GM21390 (cell line): ENCODE results near the gene ATG3.
"Not testable (repeated sequence)": the region's sequence is repeated elsewhere in the genome, so short reads cannot be mapped to it uniquely, and the experiment has no call there.

Source experiments
- ATAC-seq: cut with Tn5 transposase; IDR thresholded peaks from one replicate; pipeline ENCODE4 v1.9.1; 2021; ENCODE audit not compliant: unreplicated experiment

The ATG3 gene

DNA sequence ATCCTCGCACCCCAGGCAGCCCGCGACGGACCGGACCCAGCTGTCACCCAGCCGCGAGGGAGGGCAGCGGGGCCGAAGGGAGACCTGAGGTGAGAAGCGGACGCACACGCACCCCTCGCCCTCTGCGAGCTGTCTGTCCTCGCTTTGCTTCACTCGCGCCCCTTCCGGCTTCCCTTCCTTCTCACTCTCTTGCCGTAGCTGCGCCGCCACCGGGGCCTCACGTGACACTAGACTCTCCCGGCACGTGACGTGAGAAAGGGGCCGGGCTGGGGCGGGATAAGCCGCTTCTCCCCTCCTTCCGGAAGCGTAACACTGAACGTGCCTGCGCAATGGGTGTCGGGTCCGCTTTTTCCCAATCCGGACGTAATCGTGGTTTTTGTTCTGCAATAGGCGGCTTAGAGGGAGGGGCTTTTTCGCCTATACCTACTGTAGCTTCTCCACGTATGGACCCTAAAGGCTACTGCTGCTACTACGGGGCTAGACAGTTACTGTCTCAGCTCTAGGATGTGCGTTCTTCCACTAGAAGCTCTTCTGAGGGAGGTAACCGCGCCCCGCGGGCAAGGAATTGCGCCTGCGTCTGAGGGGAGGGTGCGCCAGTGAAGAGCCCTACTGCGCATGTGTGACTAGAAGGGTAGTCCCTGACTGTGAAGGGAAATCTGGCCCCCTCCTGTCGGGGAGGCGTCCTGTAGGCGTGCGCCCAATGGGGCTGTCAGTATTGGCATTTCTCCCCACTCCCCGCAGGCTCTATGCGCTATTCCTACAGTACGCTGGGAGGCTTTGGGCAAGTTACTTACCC is at the start of gene ATG3, which contains the start of gene SLC35A5:
TSS of gene ATG3 (minus strand) at position 229 of the 796 bp plus-strand sequence. CDS start 434 bp downstream, outside the sequence.
TSS of gene SLC35A5 (plus strand) at position 312 of the 796 bp plus-strand sequence. CDS start 1,359 bp downstream, outside the sequence.
- ATAC-seq, result peak; percentile 76

DNA sequence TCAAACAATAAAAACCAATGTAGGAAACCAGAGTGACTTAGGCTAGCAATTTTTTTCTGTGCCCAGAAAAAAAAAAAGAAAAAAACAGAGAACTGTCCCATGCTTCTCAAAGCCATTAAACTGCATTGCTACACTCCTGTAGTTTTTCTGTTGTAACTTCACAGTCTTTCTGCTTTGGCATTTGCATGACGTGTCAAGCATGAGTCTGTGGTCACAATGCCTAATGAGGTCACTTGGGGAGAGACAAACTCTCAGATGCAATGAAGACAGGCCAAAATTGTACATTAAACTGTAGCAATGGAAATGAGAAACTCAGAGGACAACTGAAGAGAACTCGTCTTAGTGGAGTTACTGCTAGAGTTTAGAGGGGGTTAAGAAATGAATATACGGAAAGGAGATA is 48.4 kb upstream of the ATG3 start:
- no peak for ATAC-seq

DNA sequence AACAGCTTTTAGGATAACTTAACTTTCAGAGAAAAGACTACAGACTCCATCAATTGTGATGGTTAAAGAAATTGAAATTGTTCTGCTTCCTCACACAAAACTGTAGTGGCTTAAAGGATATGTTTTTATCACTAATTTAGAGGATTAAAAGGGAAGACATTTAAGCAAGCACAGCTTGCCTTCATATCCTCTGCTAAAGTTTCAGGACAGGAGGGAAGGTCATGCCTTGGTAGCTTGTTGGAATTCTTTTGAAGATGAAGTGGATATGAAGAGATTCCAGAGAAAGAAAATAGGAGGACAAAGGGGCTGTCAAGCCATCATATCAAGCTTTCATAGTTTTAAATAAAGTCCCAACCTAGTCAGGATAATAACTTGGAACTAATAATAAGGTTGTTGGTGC is 46.1 kb upstream of the ATG3 start:
- no peak for ATAC-seq

DNA sequence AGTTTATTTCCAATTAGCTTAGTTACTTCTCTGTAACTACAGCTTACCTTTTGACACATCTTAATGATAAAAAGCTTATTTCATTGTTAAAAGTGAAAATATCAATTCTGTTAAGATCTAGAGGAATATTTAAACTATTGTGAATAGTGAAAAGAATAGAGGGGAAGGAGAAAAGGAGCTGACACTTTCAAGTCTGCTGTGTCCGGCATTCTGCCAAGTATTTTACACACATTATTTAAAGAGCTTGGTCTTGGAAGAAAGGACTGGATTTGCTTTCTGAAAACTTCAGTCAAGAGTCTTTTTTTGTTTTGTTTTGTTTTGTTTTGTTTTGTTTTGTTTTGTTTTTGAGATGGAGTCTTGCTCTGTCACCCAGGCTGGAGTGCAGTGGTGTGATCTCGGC is 44.3 kb upstream of the ATG3 start:
- ATAC-seq, result no peak

DNA sequence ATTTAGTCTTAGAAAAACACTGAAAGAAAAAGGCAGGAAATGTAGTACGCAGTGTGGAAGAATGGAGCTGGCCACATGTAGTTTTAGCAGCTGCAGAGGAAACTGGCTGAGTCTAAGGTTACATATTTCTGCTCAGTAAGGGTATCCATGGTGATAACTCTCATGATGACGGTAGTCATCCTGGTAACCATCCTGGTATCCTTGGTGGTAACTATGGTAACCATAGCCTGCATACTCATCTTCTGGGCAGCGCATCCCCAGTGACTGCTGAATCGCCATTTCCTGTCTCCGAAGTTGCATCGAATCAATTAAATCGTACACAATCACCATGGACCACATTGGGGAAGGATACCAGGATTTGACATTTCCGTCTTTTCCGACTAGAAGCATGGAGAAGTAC is 43.5 kb upstream of the ATG3 start:
- ATAC-seq, result no peak

DNA sequence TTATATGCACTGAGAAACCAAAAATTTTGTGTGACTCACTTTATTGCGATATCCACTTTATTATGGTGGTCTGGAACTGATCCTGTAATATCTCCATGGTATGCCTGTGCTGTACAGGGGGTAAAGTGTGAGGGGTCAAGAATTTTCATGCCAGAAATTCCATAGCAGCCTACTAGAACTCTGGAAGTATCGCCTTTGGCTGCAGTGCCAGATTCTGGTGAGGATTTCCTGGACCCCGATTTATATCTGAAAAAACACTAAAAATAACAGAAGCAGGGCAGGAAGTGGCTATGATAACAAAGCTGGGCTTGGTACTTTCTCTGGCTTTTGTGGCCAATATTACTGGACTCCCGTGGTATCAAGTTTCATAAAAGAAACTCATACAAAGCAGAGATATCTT is 42.8 kb upstream of the ATG3 start:
- no peak for ATAC-seq

DNA sequence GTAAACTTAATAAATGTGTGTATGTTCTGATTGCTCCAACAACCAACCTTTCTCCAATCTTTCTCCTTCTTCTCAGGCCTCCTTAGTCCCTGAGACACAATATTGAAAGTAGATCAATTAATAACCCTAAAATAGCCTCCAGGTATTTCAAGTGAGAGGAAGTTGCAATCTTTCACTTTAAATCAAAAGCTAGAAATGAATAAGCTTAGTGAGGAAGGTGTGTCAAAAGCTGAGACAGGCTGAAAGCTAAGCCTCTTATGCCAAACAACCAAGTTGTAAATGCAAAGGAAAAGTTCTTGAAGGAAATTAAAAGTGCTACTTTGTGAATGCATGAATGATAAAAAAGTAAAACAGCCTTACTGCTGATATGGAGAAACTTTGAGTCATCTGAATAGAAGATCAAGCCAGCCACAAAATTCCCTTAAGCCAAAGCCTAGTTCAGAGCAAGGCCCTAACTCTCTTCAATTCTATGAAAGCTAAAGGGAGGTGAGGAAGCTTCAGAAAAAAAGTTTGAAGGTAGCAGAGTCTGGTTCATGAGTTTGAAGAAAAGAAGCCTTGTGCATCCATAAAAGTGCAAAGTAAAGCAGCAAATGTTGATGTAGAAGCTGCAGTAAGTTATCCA is 40.6 kb upstream of the ATG3 start:
- peak; percentile 82 for ATAC-seq

DNA sequence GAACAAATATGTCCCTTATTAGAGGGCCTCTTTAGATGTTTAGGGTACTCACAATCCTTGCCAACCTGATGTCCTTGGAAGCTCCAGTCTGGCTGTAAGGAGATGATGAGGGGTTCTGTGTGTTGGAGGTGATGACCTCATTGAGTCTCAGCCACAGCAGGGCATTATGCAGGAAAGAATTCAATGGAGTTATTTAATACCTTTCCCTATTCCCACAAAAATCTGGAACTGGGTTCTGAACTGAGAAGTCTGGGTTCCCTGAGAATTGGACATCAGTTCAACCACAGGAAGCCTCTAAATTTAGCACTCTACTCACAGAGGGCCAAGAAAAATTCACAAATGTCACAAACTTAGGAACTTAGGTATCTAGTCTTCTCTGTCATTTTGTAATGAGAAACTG is 37.0 kb upstream of the ATG3 start:
- ATAC-seq, result no peak

DNA sequence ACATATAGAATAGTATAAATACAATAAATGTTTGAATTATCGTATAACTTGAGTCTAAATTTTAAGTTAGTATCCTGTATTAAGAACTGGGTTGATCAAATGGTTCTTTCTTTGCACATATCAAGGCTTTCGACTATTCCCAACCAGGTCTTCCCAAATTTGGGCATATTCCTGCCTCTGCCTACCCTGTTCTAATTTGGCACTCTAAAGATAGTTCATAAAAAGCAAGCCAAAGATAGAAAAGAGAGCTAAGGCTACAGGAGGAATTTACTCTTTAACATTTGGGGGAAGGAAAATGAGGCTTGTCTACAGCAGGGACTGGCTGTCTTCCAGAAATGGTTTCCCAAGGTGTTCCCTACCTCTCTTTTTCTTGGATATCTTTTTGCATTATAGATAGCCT is 36.2 kb upstream of the ATG3 start:
- ATAC-seq, result no peak

DNA sequence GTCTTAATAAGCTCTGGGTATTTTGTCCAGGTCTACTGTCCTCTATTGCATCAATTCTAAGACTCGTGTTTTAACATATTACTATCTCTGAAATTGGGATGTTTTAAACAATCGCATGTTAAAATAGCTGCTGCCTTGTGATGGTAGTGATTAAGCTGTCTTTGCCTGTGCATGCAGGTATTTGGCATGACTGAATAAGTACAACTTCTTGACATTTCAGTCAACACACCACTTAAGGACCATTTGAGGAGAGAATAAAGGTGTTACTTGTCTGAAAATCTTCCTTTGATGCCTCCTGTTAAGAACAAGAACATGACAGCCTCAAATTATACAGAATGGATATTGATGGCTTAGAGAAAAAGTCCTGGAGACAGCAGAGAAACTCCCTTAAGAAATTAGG is 33.1 kb upstream of the ATG3 start:
- ATAC-seq, result no peak

DNA sequence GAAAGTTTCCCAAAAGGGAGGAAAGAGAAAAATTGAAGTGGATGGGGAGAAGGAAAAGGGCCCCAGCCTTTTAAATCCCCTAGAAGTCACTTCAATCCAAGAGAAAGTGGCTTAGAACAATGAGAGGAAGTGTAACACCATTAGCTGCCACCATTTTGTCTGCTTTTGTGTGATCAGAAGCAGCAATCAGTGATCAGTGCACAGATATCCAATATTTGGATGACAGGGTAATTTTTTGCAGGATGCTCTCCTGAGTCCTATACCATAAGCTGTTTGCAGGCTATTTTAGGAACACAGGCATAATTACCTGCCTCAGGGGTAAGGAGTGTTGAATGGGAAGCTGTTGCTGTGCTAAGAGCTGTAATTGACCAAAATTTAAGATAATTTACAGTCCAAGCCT is 31.5 kb upstream of the ATG3 start:
- no peak for ATAC-seq

DNA sequence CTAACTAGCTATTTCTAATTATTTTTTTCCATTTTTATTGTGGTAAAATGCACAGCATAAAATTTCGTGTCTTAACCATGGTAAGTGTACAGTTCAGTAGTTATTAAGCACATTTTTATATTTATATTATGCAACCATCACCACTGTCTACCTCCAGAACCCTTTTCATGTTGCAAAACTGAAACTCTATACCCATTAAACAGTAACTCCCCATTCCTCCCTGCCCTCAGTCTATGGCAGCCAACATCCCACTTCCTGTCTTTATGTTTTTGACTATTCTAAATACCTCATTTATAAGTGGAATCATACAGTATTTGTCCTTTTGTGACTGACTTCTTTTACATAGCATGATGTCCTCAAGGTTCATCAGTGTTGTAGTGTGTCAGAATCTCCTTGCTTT is 25.6 kb upstream of the ATG3 start:
- no peak for ATAC-seq

DNA sequence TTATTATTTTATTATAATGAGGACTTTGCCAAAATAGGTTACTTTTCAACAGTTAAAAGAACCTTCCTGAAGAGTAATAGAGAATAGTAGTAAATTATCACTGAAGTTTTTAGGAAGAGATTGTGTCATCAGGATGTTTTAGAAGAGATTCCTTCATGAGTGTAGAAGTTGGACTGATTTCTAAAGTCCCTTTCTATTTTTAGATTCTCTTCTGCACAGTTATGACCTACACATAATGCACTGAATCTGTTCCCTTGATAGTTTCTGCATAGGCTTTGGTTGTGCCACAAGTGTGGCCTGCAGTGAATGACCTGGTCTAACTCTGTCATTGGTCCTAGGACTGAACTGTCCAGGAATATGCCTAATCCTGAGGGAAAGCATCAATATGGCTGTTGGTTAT is 24.0 kb upstream of the ATG3 start:
- ATAC-seq, result no peak

DNA sequence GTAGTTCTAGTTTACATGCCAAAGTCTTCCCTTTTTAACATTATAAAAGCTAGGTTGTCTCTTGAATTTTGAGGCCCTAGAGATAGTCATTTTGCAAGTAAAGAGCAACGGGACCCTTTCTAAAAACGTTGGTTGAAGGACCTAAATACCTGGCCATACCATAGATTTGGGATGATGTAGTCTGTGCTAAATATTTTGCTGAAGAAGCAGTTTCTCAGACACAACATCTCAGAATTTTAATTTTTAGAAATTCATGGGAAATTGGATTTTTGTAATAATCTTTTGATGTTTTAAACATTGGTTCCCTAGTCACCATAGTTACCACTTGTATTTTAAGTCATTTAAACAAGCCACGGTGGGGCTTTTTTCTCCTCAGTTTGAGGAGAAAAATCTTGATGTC is 21.3 kb upstream of the ATG3 start:
- ATAC-seq, result no peak

DNA sequence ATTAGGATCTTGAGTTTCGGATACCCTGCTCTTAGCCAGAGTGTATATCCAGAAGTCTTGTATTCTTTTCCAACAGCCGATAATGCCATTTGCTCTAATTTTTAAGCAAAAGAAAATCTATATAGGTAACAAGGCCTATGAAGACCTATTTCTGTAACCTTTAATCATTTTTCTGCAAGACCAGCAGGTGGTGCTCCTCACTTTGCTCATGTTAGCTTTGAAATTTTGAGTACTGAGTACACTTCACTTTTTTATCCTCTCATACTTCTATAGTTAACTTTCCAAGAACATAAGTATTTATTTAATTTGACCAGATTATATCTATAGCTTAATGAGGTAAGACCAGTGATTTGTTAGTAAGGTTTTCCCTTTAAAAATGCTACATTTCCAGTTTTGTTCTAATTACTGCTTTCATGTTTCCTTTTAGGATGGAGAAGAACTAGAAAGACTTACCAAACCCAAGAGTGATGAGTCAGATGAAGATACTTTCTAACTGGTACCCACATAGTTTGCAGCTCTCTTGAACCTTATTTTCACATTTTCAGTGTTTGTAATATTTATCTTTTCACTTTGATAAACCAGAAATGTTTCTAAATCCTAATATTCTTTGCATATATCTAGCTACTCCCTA is 20.6 kb upstream of the ATG3 start:
- ATAC-seq, result no peak

DNA sequence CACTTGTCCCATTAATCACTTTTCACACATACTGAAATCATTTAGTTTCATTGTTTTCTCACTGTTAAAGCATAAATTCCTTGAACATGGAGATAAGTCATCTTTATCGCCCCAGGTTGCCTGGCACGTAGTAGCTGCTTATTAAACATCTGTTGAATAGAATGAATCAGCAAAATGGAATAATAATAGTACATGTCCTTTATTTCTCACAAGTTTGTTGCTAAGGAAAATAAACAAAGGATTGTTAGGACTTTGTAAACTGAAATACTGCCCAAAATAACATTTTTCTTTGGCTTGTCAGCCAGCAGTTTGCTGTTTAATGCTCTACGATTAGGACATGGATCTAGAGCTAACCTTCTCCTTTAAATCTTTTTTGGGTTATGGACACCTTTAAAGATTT is 17.9 kb upstream of the ATG3 start:
- no peak for ATAC-seq

DNA sequence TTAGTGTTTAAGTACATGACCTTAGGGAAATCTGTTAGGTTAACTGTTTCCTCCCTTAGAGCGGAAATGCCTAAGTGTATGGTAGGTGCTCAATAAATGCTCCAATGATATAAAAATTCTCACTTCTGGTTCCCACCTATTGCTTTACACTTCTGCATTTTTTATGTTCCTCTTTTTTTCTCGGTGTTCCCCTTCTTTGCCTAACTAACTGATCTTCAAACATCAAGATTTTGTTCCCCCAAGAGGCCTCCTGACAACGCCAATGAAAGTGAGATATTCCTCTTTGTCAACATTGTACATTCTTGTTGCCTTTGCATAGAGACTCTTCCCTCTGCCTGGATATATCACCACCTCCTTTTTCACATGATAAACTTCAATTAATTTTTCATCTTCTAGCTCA is 17.5 kb upstream of the ATG3 start:
- no peak for ATAC-seq

DNA sequence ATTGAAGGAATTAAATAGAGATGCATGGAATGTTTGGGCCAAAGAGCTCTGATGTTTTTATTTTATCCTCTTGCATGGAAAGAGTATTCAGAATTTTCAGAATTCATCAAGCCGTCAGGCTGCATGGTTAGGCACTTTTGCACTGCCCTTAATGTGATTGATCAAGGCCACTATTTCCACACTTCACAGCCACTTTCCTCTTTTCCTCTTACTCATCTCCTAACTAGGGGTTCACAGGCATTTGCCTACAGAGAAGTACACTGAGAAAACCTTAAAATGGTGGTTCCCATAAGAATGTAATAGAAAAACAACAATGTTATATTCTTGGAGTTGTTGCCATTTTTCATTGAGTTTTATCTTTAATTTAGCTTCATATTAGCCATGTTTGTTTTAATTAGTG is 10.9 kb upstream of the ATG3 start:
- ATAC-seq, result no peak

DNA sequence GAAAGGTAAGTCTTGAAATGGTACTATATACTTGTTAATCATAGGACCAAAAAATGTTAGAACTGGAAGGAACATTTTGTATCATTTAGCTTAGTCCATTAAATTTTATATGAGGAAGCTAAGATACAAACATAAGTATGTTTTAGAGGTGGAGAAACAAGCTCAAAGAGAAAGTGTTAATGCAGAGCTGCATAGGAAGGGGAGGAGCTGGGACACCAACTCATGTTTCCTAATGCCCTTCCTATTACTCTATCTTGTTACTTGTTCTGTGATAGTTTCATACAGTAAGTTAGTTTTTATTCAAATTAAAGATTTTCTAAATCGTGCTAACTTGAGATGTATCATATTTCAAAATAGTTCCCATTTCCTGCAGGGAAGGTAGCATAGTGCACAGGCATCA is 7.5 kb upstream of the ATG3 start:
- no peak for ATAC-seq

DNA sequence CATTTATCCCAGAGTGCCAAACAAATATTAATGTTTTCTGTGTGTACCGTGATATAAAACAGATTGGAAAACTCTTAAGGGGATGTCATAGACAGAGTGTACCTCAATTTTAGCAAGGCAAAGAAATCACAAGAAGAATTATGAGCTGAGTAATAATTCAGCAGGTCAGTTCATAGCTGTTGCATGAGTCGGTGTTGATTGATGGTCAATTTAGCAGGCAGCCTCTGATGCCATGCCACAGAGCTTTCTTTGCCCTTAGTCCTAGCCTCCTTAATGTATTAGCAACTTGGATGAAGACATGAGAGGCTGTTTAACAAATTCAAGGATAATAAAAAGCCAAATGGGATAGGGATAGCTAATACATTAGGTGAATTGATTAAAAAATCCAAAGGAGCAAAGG is 6.9 kb upstream of the ATG3 start:
- ATAC-seq, result no peak

DNA sequence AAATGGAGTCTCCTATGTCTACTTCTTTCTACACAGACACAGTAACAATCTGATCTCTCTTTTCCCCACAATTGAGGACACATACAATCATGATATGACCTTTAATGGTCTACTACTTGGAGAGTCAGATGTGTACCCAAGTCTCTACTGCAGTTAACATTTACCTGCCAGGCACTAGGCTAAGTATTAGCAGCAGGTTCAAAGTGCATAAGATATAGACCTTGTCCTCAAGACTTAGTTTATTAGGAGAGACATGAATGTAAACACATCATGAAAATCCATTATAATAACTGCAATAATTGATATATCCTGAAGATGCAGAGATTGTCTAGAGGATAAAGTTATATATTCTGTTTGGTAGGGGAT is 3.2 kb upstream of the ATG3 start:
- no peak for ATAC-seq

DNA sequence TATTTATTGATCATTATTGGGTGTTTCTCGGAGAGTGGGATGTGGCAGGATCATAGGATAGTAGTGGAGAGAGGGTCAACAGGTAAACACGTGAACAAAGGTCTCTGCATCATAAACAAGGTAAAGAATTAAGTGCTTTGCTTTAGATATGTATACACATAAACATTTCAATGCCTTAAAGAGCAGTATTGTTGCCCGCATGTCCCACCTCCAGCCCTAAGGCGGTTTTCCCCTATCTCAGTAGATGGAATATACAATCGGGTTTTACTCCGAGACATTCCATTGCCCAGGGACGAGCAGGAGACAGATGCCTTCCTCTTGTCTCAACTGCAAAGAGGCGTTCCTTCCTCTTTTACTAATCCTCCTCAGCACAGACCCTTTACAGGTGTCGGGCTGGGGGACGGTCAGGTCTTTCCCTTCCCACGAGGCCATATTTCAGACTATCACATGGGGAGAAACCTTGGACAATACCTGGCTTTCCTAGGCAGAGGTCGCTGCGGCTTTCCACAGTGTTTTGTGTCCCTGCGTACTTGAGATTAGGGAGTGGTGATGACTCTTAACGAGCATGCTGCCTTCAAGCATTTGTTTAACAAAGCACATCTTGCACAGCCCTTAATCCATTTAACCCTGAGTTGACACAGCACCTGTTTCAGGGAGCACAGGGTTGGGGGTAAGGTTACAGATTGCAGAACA is 2.6 kb upstream of the ATG3 start:
- not testable (repeated sequence) for ATAC-seq
